ENCODE results near the gene LMBR1. TPM values are rescaled to one million over a fixed set of nuclear protein-coding genes. Genes with fewer than 3 reads are reported as not detected.
"Not testable (repeated sequence)": the region's sequence is repeated elsewhere in the genome, so short reads cannot be mapped to it uniquely, and the experiment has no call there.

LMBR1 gene
- total RNA-seq, 4 donors from 2014 or later = 25.2 to 68.3 (median 38.4) TPM

GRCh38 chr7:156889089-156889488 lies 3.9 kb downstream of the LMBR1 start:
- Histone ChIP-seq H3K27me3 (no peaks in the 10 kb centered on the region), H3K9me3 (no peaks in the 10 kb centered on the region), H3K36me3 (no peaks in the 10 kb centered on the region), H3K4me1 (peaks cover 4 to 17% (median 7%) of the 10 kb centered on the region in 3 donors), H3K4me3 (no peak overlapping the region), H3K27ac (no peak overlapping the region)
- intact Hi-C loops (cut with DNase I) = no loop called here
- WGBS, 2 donors = 69 to 83% methylated on average over 1 of the region's 1 CpG
- no peak for DNase-seq
- TF ChIP-seq CTCF (IDR thresholded peaks at IDR 0.05) = no peak
- TF ChIP-seq POLR2A (IDR thresholded peaks at IDR 0.05) = no peak

GRCh38 chr7:156886020-156886795 lies 6.8 kb downstream of the LMBR1 start:
- TF ChIP-seq POLR2A (IDR thresholded peaks at IDR 0.05) = no peak
- no peak for TF ChIP-seq CTCF (IDR thresholded peaks at IDR 0.05)
- intact Hi-C loops (cut with DNase I) = no loop called here
- no peak for DNase-seq
- Histone ChIP-seq H3K27me3 (no peaks in the 10 kb centered on the region), H3K27ac (no peak overlapping the region), H3K36me3 (no peaks in the 10 kb centered on the region), H3K9me3 (no peaks in the 10 kb centered on the region), H3K4me3 (no peak overlapping the region), H3K4me1 (peaks cover 0 to 1% (median 0%) of the 10 kb centered on the region in 3 donors)
- 88 to 90% methylated on average over 6 of the region's 6 CpGs for WGBS, 2 donors

GRCh38 chr7:156881679-156882078 lies 11.3 kb downstream of the LMBR1 start:
- Histone ChIP-seq H3K9me3 (no peaks in the 10 kb centered on the region), H3K27me3 (no peaks in the 10 kb centered on the region), H3K36me3 (no peaks in the 10 kb centered on the region), H3K4me1 (no peaks in the 10 kb centered on the region), H3K27ac (no peak overlapping the region), H3K4me3 (no peak overlapping the region)
- no peak for TF ChIP-seq CTCF (IDR thresholded peaks at IDR 0.05)
- TF ChIP-seq POLR2A (IDR thresholded peaks at IDR 0.05) = no peak
- intact Hi-C loops (cut with DNase I) = no loop called here
- 64 to 80% methylated on average over 3 of the region's 3 CpGs for WGBS, 2 donors
- DNase-seq = no peak

DNA sequence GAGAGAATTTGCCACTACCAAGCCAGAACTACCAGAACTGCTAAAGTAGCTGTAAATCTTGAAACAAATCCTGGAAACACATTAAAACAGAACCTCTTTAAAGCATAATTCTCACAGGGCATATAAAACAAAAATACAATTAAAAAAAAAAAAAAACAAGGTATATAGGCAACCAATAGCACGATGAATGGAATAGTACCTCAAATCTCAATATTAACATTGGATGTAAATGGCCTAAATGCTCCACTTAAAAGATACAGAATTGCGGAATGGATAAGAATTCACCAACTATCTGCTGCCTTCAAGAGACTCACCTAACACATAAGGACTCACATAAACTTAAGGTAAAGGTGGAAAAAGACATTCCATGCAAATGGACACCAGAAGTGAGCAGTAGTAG lies 17.2 kb downstream of the LMBR1 start:
- 95% methylated on average over 2 of the region's 2 CpGs for WGBS, 2 donors
- H3K27me3 ChIP-seq = no peaks in the 10 kb centered on the region

GRCh38 chr7:156868363-156868762 lies 24.6 kb downstream of the LMBR1 start:
- H3K4me1 ChIP-seq; H3K9me3 ChIP-seq; intact Hi-C loops (cut with DNase I); H3K27me3 ChIP-seq; H3K4me3 ChIP-seq; H3K27ac ChIP-seq; DNase-seq: not testable (repeated sequence)
- 98 to 100% methylated on average over 3 to 7 of the region's 8 CpGs for WGBS, 2 donors
- peaks cover 0 to 10% (median 5%) of the 10 kb centered on the region in 3 donors for H3K36me3 ChIP-seq

More for the DNA sequence above, 17.2 kb downstream of the LMBR1 start:
- Histone ChIP-seq H3K9me3 (peaks cover 0 to 7% (median 0%) of the 10 kb centered on the region in 3 donors), H3K27ac (no peak overlapping the region), H3K36me3 (peaks cover 0 to 10% (median 5%) of the 10 kb centered on the region in 3 donors), H3K4me3 (no peak overlapping the region), H3K4me1 (no peaks in the 10 kb centered on the region)
- DNase-seq = no peak
- no peak for TF ChIP-seq POLR2A (IDR thresholded peaks at IDR 0.05)
- TF ChIP-seq CTCF (IDR thresholded peaks at IDR 0.05) = no peak
- intact Hi-C loops (cut with DNase I) = no loop called here

All from esophagus squamous epithelium (tissue), 5 donors.